Measurements from ENCODE around the gene MTTP.

DNA sequence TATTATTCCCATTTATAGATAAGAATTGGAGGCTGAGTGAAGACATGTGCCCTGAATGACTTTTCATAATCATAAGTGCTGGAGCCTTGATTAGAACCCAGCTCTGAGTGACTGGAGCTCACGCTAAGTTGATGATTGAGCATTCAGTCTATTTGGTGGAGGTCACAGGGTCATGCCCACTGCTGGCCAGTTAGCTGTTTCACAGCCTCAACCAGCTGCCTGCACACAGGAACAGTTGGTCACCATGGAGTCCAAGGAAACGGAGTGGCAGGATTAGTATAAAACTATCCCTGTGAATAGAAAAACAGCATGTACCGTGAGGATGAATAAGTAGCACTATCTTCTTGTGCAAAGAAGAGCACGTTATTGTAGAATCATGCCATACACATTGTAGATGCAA is 84.0 kb downstream of the MTTP start:
- TF ChIP-seq YY1 (IDR thresholded peaks at IDR 0.05; ENCODE audit: extremely low read depth, insufficient replicate concordance, low read depth, low read length) (no peak), EZH2phosphoT487 (IDR thresholded peaks at IDR 0.05; ENCODE audit: borderline replicate concordance) (no peak), SRF (IDR thresholded peaks at IDR 0.05; ENCODE audit: low read depth) (no peak), ZNF274 (IDR thresholded peaks at IDR 0.05; ENCODE audit: low read depth, low read length) (no peak), EZH2 (IDR thresholded peaks at IDR 0.05) (no peak), POLR2AphosphoS5 (IDR thresholded peaks at IDR 0.05; ENCODE audit: low read depth, low read length) (no peak), TCF7L2 (IDR thresholded peaks at IDR 0.05; ENCODE audit: borderline replicate concordance, extremely low read depth, insufficient read depth, insufficient read length) (no peak)
- TF ChIP-seq, protein P1, sequence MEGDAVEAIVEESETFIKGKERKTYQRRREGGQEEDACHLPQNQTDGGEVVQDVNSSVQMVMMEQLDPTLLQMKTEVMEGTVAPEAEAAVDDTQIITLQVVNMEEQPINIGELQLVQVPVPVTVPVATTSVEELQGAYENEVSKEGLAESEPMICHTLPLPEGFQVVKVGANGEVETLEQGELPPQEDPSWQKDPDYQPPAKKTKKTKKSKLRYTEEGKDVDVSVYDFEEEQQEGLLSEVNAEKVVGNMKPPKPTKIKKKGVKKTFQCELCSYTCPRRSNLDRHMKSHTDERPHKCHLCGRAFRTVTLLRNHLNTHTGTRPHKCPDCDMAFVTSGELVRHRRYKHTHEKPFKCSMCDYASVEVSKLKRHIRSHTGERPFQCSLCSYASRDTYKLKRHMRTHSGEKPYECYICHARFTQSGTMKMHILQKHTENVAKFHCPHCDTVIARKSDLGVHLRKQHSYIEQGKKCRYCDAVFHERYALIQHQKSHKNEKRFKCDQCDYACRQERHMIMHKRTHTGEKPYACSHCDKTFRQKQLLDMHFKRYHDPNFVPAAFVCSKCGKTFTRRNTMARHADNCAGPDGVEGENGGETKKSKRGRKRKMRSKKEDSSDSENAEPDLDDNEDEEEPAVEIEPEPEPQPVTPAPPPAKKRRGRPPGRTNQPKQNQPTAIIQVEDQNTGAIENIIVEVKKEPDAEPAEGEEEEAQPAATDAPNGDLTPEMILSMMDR (IDR thresholded peaks at IDR 0.05 in 2 of 3, conservative IDR thresholded peaks at IDR 0.05 in 1 of 3; ENCODE audit: borderline replicate concordance in 1 of 3, insufficient read depth in 1 of 3, low read depth in 2 of 3, low read length in 2 of 3), result no peak
- TF ChIP-seq, protein P2, sequence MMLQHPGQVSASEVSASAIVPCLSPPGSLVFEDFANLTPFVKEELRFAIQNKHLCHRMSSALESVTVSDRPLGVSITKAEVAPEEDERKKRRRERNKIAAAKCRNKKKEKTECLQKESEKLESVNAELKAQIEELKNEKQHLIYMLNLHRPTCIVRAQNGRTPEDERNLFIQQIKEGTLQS (IDR thresholded peaks at IDR 0.05), result no peak
- TF ChIP-seq, protein P3, sequence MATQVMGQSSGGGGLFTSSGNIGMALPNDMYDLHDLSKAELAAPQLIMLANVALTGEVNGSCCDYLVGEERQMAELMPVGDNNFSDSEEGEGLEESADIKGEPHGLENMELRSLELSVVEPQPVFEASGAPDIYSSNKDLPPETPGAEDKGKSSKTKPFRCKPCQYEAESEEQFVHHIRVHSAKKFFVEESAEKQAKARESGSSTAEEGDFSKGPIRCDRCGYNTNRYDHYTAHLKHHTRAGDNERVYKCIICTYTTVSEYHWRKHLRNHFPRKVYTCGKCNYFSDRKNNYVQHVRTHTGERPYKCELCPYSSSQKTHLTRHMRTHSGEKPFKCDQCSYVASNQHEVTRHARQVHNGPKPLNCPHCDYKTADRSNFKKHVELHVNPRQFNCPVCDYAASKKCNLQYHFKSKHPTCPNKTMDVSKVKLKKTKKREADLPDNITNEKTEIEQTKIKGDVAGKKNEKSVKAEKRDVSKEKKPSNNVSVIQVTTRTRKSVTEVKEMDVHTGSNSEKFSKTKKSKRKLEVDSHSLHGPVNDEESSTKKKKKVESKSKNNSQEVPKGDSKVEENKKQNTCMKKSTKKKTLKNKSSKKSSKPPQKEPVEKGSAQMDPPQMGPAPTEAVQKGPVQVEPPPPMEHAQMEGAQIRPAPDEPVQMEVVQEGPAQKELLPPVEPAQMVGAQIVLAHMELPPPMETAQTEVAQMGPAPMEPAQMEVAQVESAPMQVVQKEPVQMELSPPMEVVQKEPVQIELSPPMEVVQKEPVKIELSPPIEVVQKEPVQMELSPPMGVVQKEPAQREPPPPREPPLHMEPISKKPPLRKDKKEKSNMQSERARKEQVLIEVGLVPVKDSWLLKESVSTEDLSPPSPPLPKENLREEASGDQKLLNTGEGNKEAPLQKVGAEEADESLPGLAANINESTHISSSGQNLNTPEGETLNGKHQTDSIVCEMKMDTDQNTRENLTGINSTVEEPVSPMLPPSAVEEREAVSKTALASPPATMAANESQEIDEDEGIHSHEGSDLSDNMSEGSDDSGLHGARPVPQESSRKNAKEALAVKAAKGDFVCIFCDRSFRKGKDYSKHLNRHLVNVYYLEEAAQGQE (IDR thresholded peaks at IDR 0.05; ENCODE audit: low read depth), result no peak

Data from HCT116 (cell line).